ENCODE measurements around the gene ITPR1. TPM values are rescaled to one million over a fixed set of nuclear protein-coding genes. Genes with fewer than 3 reads are reported as not detected.

ITPR1 gene
- total and polyA plus RNA-seq, 2 experiments from 2014 or later = 1.4 to 2.5 TPM

- no peaks in the 10 kb centered on the region for H3K36me3 ChIP-seq (ENCODE audit: low read depth)
- H2AFZ ChIP-seq = no peak overlapping the region
- no peak overlapping the region for H3K9ac ChIP-seq
- TF ChIP-seq EZH2 (IDR thresholded peaks at IDR 0.05; ENCODE audit: insufficient read depth, poor library complexity, severe bottlenecking) (no peak), EZH2phosphoT487 (IDR thresholded peaks at IDR 0.05; ENCODE audit: insufficient read depth, low read depth) (no peak)
- H3K79me2 ChIP-seq (ENCODE audit: insufficient read depth) = no peaks in the 10 kb centered on the region
- in situ Hi-C loops (cut with MboI) = no loop called here
- no peaks in the 10 kb centered on the region for H3K27me3 ChIP-seq (replicated peaks; ENCODE audit: insufficient read depth)
- no peaks in the 10 kb centered on the region for H3K4me1 ChIP-seq (ENCODE audit: insufficient read depth)
- no peaks in the 10 kb centered on the region for H3F3A ChIP-seq (ENCODE audit: insufficient read depth)
- no peaks in the 10 kb centered on the region for H3K9me2 ChIP-seq (ENCODE audit: insufficient read depth)
- no peaks in the 10 kb centered on the region for H4K20me1 ChIP-seq (ENCODE audit: insufficient read depth)
- no peak for DNase-seq
- no peak overlapping the region for H3K4me2 ChIP-seq (ENCODE audit: unreplicated experiment)
- no peak overlapping the region for H3K4me3 ChIP-seq
- H3K9me3 ChIP-seq (ENCODE audit: low read depth) = no peaks in the 10 kb centered on the region
- H3K27ac ChIP-seq = no peak overlapping the region
- WGBS, 2 experiments (ENCODE audit: low coverage in 1 of 2, low lambda C conversion rate in 2 of 2, missing lambda C conversion rate in 2 of 2) = 67 to 75% methylated on average over 4 of the region's 4 CpGs
Measured at GRCh38 chr3:4547799-4548198, 54.7 kb downstream of the ITPR1 start.

DNA sequence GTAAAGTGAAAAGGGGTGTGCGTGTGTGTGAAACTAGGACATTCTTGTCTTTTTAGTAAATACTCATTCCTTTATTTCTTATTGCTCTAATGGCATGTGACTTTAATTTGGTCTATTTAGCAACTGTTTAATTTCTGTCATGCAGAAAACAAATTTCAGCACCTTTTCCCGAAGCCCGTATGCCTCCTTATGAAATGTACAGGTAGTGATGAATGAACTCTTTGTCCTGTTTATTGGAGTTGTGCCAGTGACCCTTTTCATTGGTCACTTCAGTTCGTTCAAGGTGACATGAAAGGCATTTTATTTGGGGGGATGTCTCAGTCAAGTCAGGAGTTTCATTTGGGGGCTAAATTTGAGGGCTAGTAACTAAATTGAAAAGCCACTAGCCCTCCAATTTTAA lies 55.2 kb downstream of the ITPR1 start:
- WGBS, 2 experiments (ENCODE audit: low coverage in 1 of 2, low lambda C conversion rate in 2 of 2, missing lambda C conversion rate in 2 of 2) = 72 to 79% methylated on average over 4 of the region's 4 CpGs
- H3K4me3 ChIP-seq = no peak overlapping the region

DNA sequence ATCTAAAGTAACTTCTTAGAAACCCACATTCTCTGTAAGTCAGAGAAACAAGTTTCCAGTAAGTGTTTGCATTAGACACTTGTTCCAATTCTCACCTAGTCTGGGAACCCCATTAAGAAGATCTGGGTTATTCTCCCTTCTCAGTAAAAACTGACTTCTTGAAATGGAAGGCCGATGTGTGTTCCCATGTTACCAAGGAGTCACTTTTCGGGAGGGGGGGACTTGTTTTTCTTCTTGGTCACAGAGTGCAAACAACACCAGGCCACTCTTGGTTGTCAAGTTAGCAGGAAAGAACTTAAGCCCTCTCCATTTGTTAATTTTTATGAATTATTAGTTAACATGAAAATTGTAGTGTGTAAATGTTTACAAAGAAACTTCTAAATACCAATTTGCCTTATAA lies 55.6 kb downstream of the ITPR1 start:
- no peaks in the 10 kb centered on the region for H3K79me2 ChIP-seq (ENCODE audit: insufficient read depth)
- no peaks in the 10 kb centered on the region for H3K27me3 ChIP-seq (replicated peaks; ENCODE audit: insufficient read depth)
- no peak overlapping the region for H2AFZ ChIP-seq
- H3K9me2 ChIP-seq (ENCODE audit: insufficient read depth) = no peaks in the 10 kb centered on the region
- TF ChIP-seq EZH2 (IDR thresholded peaks at IDR 0.05; ENCODE audit: insufficient read depth, poor library complexity, severe bottlenecking) (no peak), EZH2phosphoT487 (IDR thresholded peaks at IDR 0.05; ENCODE audit: insufficient read depth, low read depth) (no peak)
- no peak overlapping the region for H3K4me2 ChIP-seq (ENCODE audit: unreplicated experiment)
- H3K9ac ChIP-seq = no peak overlapping the region
- 74 to 75% methylated on average over 2 of the region's 2 CpGs for WGBS, 2 experiments (ENCODE audit: low coverage in 1 of 2, low lambda C conversion rate in 2 of 2, missing lambda C conversion rate in 2 of 2)
- no peaks in the 10 kb centered on the region for H3K4me1 ChIP-seq (ENCODE audit: insufficient read depth)
- in situ Hi-C loops (cut with MboI) = no loop called here
- H3K4me3 ChIP-seq = no peak overlapping the region
- no peak overlapping the region for H3K27ac ChIP-seq
- no peaks in the 10 kb centered on the region for H3K9me3 ChIP-seq (ENCODE audit: low read depth)
- H4K20me1 ChIP-seq (ENCODE audit: insufficient read depth) = no peaks in the 10 kb centered on the region
- DNase-seq = no peak
- no peaks in the 10 kb centered on the region for H3F3A ChIP-seq (ENCODE audit: insufficient read depth)
- H3K36me3 ChIP-seq (ENCODE audit: low read depth) = no peaks in the 10 kb centered on the region

More for the DNA sequence above, 55.2 kb downstream of the ITPR1 start:
- Histone ChIP-seq H3K36me3 (ENCODE audit: low read depth) (no peaks in the 10 kb centered on the region), H2AFZ (no peak overlapping the region), H3F3A (ENCODE audit: insufficient read depth) (no peaks in the 10 kb centered on the region), H3K27ac (no peak overlapping the region), H3K4me2 (ENCODE audit: unreplicated experiment) (no peak overlapping the region), H4K20me1 (ENCODE audit: insufficient read depth) (no peaks in the 10 kb centered on the region), H3K9ac (no peak overlapping the region), H3K27me3 (replicated peaks; ENCODE audit: insufficient read depth) (no peaks in the 10 kb centered on the region), H3K79me2 (ENCODE audit: insufficient read depth) (no peaks in the 10 kb centered on the region), H3K9me3 (ENCODE audit: low read depth) (no peaks in the 10 kb centered on the region), H3K4me1 (ENCODE audit: insufficient read depth) (no peaks in the 10 kb centered on the region), H3K9me2 (ENCODE audit: insufficient read depth) (no peaks in the 10 kb centered on the region)
- in situ Hi-C loops (cut with MboI) = no loop called here
- no peak for TF ChIP-seq EZH2 (IDR thresholded peaks at IDR 0.05; ENCODE audit: insufficient read depth, poor library complexity, severe bottlenecking)
- no peak for TF ChIP-seq EZH2phosphoT487 (IDR thresholded peaks at IDR 0.05; ENCODE audit: insufficient read depth, low read depth)
- DNase-seq = no peak

DNA sequence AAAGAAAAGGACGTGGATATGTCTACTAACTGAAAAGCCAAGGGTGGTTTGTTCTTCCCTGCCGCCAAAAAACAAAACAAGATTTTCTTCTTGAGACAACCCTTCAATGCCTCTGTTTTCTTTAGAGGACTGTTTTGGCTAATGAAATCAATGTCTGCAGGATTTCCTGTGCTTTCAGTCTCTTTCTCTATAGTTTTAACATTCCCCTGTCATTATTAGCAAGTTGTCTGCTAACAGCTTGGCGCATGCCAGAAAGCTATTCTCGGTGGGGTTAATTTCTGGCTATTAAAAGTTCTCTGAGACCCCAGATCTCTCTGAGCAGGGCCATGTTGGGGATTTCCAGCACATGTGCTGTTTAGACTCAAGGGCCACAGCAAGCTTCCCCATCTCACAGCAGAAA lies 56.7 kb downstream of the ITPR1 start:
- H3K9me2 ChIP-seq (ENCODE audit: insufficient read depth) = no peaks in the 10 kb centered on the region
- WGBS, 2 experiments (ENCODE audit: low coverage in 1 of 2, low lambda C conversion rate in 2 of 2, missing lambda C conversion rate in 2 of 2) = 34 to 44% methylated on average over 4 of the region's 4 CpGs
- no peaks in the 10 kb centered on the region for H3K27me3 ChIP-seq (replicated peaks; ENCODE audit: insufficient read depth)
- no peak overlapping the region for H2AFZ ChIP-seq
- no peak for TF ChIP-seq EZH2phosphoT487 (IDR thresholded peaks at IDR 0.05; ENCODE audit: insufficient read depth, low read depth)
- no peak for TF ChIP-seq EZH2 (IDR thresholded peaks at IDR 0.05; ENCODE audit: insufficient read depth, poor library complexity, severe bottlenecking)
- H4K20me1 ChIP-seq (ENCODE audit: insufficient read depth) = no peaks in the 10 kb centered on the region
- DNase-seq = no peak
- no peaks in the 10 kb centered on the region for H3K36me3 ChIP-seq (ENCODE audit: low read depth)
- no peak overlapping the region for H3K4me3 ChIP-seq
- H3K9me3 ChIP-seq (ENCODE audit: low read depth) = no peaks in the 10 kb centered on the region
- no peaks in the 10 kb centered on the region for H3F3A ChIP-seq (ENCODE audit: insufficient read depth)
- H3K27ac ChIP-seq = no peak overlapping the region
- in situ Hi-C loops (cut with MboI) = no loop called here
- no peaks in the 10 kb centered on the region for H3K4me1 ChIP-seq (ENCODE audit: insufficient read depth)
- no peaks in the 10 kb centered on the region for H3K79me2 ChIP-seq (ENCODE audit: insufficient read depth)
- no peak overlapping the region for H3K4me2 ChIP-seq (ENCODE audit: unreplicated experiment)
- no peak overlapping the region for H3K9ac ChIP-seq
